Heart left ventricle (tissue), 16 donors: ENCODE results near the gene CHCHD6. TPM values are rescaled to one million over a fixed set of nuclear protein-coding genes. Genes with fewer than 3 reads are reported as not detected.

Experiments
- ATAC-seq, 4 donors: fragments of 200-7000 bp; cut with Tn5 transposase; one replicate each; pipeline ENCODE4 v1.9.1; 2020 to 2022; ENCODE audit warnings: moderate library complexity in 4 of 4, mild to moderate bottlenecking in 3 of 4, moderate number of reproducible peaks in 1 of 4
- DNase-seq, 5 donors: peaks; one replicate each; pipeline ENCODE4 v3.0.0-alpha.2; 2020
- H3K27ac ChIP-seq, 12 donors: fragments of 200-600 bp; sonication (generic) in 4 of 12; one replicate each; pipeline versions ENCODE4 v1.5.0 to v1.8.0; 2016 to 2022; ENCODE audit warnings: mild to moderate bottlenecking in 2 of 12
- H3K27me3 ChIP-seq, 9 donors: fragments of 200-600 bp; sonication (generic) in 2 of 9; one replicate each; pipeline versions ENCODE4 v1.5.1 to v1.8.0; 2016 to 2022; ENCODE audit warnings: mild to moderate bottlenecking in 3 of 9
- H3K36me3 ChIP-seq, 9 donors: fragments of 200-600 bp; sonication (generic) in 2 of 9; one replicate each; pipeline versions ENCODE4 v1.5.0 to v1.8.0; 2018 to 2022; ENCODE audit warnings: mild to moderate bottlenecking in 2 of 9
- H3K4me1 ChIP-seq, 12 donors: fragments of 200-600 bp; sonication (generic) in 4 of 12; one replicate each; pipeline versions ENCODE4 v1.5.0 to v1.8.0; 2016 to 2022; ENCODE audit warnings: mild to moderate bottlenecking in 3 of 12
- H3K4me3 ChIP-seq, 12 donors: fragments of 200-600 bp; sonication (generic) in 4 of 12; one replicate each; pipeline versions ENCODE4 v1.5.0 to v1.8.0; 2017 to 2022; ENCODE audit warnings: mild to moderate bottlenecking in 9 of 12, moderate library complexity in 4 of 12
- H3K9me3 ChIP-seq, 12 donors: fragments of 200-600 bp; sonication (generic) in 4 of 12; one replicate each; pipeline versions ENCODE4 v1.5.0 to v1.8.0; 2016 to 2022; ENCODE audit warnings: mild to moderate bottlenecking in 1 of 12
- POLR2A ChIP-seq, 2 donors: fragments of 450-650 bp; IDR thresholded peaks; one replicate each; pipeline ENCODE4 v1.6.1; 2017; ENCODE audit warnings: antibody characterized with exemption in 2 of 2, mild to moderate bottlenecking in 2 of 2, moderate library complexity in 2 of 2
- WGBS, 4 donors: extraction: QIAGEN DNeasy Blood & Tissue Kit in 2 of 4; methylation state at CpG; one replicate each; pipeline versions ENCODE4 v1.1.5 to v1.1.7; 2013 to 2018; 5-methylcytosine and 5-hydroxymethylcytosine counted together
- intact Hi-C, 10 donors: fragments of 100-400 bp; cut with DNase I; formaldehyde crosslinking; loops; one replicate each; pipeline versions ENCODE4 v1.11.1 to v1.14.2; 2022
- polyA plus RNA-seq, 2 donors: library from polyadenylated mRNA; stranded (reverse); fragments of 200-250 nt; gene quantifications; one replicate each; pipeline ENCODE4 v1.2.3, GENCODE V29; 2013
- total RNA-seq, 9 donors: library from RNA; depleted of rRNA in 2 of 9; stranded (reverse); fragments of >200 nt in 2 of 9; fragmentation: NEBNext Ultra II Directional in 3 of 9; extraction: Animal tissue kit (Norgen Biotek cat#: 25700) in 3 of 9; gene quantifications; one replicate each; pipeline versions ENCODE4 v1.1.0 to v1.2.4, GENCODE V29; 2016 to 2023
- TF ChIP-seq, protein P1 (sequence below), 12 donors: fragments of 200-600 bp; sonication (generic) in 4 of 12; IDR thresholded peaks; one replicate each; pipeline versions ENCODE4 v1.5.0 to v1.8.0; 2018 to 2022; ENCODE audit warnings: antibody characterized with exemption in 12 of 12, mild to moderate bottlenecking in 5 of 12
- donor health status: ischemic (EF 13 %, LVEDD 7.1; RV severe dilation, severe dysfunction).
- donor health status: healthy with polysubstance abuse.
- donor health status: DM: no; HTN: yes; CAD: no.
- donor health status: DM: no; HTN: no; CAD: no.
- donor health status: ischemic (EF 25% LVEDD 6.9; RV normal size, moderate dysfunction).
- donor health status: ischemic (EF 25% LVEDD 5.7; RV mildly dilated, moderate dysfunction).
- donor health status: healthy.
- donor health status: DM: yes; HTN: yes; CAD: no.
- donor health status: ischemic (EF 35%, LVEDD 5.7; RV mildly dilated, moderate dysfunction).
- donor health status: nonischemic (EF 11% LVEDD 7.7; RV severe dilation, severe dysfunction).
- donor health status: DM: yes; HTN: yes; CAD: no.
- donor health status: PGD.
- donor health status: ischemic (EF 29% LVEDD 5.4; RV normal size, mild dysfunction).
- donor health status: nonischemic (EF 23%, LVEDD 6.1; RV moderate dilation, normal function).

Gene CHCHD6
- total and polyA plus RNA-seq, 11 donors: 7.7 to 29.3 (median 11.6) TPM

DNA sequence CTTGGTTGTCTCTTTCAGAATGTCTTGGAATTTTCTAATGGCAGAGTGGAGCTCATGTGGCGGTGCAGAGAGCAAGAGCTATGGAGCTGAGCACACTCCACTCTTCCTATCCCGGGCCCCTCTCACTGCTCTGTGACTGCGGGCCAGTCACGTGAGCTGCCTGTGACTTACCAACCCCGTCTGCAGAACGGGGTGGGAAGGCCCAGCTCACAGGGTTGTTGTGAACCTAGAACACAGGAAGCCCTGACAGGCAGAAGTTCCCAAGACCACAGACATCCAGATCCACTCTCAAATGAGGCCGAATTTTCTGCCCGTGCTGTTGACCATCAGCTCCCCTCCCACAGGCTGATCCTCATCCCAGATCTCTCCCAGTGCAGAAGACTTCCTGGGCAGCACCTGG lies 243.4 kb downstream of the CHCHD6 start:
- Histone ChIP-seq H3K27ac (no peak overlapping the region), H3K36me3 (no peaks in the 10 kb centered on the region), H3K4me3 (no peak overlapping the region), H3K4me1 (peaks cover 0 to 13% (median 4%) of the 10 kb centered on the region in 12 donors), H3K9me3 (no peaks in the 10 kb centered on the region), H3K27me3 (no peaks in the 10 kb centered on the region)
- intact Hi-C loops: no loop called here
- 68 to 79% (median 73%) methylated on average over 8 of the region's 8 CpGs for WGBS, 4 donors
- ATAC-seq (peak in 1 of 4 donors; percentile 42), DNase-seq (peak in 2 of 5 donors; percentile 20 to 28)
- TF ChIP-seq POLR2A (IDR thresholded peaks at IDR 0.05): no peak
- TF ChIP-seq, protein P1, sequence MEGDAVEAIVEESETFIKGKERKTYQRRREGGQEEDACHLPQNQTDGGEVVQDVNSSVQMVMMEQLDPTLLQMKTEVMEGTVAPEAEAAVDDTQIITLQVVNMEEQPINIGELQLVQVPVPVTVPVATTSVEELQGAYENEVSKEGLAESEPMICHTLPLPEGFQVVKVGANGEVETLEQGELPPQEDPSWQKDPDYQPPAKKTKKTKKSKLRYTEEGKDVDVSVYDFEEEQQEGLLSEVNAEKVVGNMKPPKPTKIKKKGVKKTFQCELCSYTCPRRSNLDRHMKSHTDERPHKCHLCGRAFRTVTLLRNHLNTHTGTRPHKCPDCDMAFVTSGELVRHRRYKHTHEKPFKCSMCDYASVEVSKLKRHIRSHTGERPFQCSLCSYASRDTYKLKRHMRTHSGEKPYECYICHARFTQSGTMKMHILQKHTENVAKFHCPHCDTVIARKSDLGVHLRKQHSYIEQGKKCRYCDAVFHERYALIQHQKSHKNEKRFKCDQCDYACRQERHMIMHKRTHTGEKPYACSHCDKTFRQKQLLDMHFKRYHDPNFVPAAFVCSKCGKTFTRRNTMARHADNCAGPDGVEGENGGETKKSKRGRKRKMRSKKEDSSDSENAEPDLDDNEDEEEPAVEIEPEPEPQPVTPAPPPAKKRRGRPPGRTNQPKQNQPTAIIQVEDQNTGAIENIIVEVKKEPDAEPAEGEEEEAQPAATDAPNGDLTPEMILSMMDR (IDR thresholded peaks at IDR 0.05): no peak

DNA sequence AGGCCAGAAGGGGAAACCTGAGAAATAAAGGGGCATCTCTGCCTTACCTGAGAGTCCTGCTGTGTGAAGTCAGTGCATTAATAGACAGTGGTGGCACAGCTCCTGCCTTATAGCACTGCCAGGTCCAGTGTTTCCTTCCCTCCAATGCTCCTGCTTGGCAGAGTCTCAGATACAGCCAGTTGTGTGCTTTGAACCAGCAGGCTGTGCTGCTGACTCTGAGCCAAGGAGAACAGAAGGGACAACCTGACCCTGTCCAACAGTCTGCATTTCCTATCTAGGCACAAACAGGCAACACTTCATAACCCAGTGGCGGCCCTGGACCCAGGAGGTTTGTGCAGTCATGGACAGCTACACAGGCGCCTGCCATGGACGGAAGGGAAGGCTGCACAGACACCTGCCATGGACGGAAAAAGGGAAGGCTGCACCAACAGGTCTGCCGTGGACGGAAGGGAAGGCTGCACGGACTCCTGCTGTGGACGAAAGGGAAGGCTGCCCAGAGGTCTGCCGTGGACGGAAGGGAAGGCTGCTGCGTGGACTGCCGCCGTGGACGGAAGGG lies 245.0 kb downstream of the CHCHD6 start:
- no peak for TF ChIP-seq POLR2A (IDR thresholded peaks at IDR 0.05)
- TF ChIP-seq, protein P1 (IDR thresholded peaks at IDR 0.05): no peak
- DNase-seq (peak in 4 of 5 donors; percentile 46 to 75 (median 62)), ATAC-seq (peak; percentile 82 to 93 (median 88))
- H3K36me3 ChIP-seq: no peaks in the 10 kb centered on the region
- WGBS, 4 donors: 74 to 87% (median 82%) methylated on average over 12 to 14 of the region's 14 CpGs
- H3K4me1 ChIP-seq: peaks cover 0 to 13% (median 4%) of the 10 kb centered on the region in 12 donors
- intact Hi-C loops: no loop called here
- no peak overlapping the region for H3K4me3 ChIP-seq
- no peaks in the 10 kb centered on the region for H3K27me3 ChIP-seq
- H3K9me3 ChIP-seq: no peaks in the 10 kb centered on the region
- H3K27ac ChIP-seq: no peak overlapping the region

DNA sequence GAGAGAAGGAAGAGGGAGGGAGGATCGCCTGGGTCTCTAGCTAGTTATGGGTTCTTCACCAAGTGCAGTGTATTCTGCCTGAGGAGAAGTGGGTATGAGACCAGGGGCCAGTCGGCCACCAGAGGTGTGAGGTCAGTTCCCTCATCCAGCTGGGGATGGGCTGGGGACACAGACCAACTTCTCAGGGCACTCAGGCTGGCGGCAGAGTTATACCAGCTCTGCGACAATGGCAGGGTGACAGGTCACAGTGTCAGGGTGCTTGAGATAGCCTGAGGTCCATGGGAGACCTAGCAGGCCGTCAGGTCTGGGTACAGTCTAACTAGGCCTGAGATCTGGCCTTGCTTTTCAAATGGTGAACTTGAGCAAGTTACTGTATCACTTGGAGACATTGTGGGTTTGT lies 247.5 kb downstream of the CHCHD6 start:
- no peaks in the 10 kb centered on the region for H3K9me3 ChIP-seq
- WGBS, 4 donors: 94 to 97% (median 96%) methylated on average over 5 of the region's 5 CpGs
- H3K27me3 ChIP-seq: no peaks in the 10 kb centered on the region
- DNase-seq (peak in 1 of 5 donors; percentile 1), ATAC-seq (no peak)
- no peak overlapping the region for H3K4me3 ChIP-seq
- intact Hi-C loops: no loop called here
- peaks cover 0 to 13% (median 4%) of the 10 kb centered on the region in 12 donors for H3K4me1 ChIP-seq
- TF ChIP-seq, protein P1 (IDR thresholded peaks at IDR 0.05): no peak
- no peak for TF ChIP-seq POLR2A (IDR thresholded peaks at IDR 0.05)
- no peak overlapping the region for H3K27ac ChIP-seq
- no peaks in the 10 kb centered on the region for H3K36me3 ChIP-seq

DNA sequence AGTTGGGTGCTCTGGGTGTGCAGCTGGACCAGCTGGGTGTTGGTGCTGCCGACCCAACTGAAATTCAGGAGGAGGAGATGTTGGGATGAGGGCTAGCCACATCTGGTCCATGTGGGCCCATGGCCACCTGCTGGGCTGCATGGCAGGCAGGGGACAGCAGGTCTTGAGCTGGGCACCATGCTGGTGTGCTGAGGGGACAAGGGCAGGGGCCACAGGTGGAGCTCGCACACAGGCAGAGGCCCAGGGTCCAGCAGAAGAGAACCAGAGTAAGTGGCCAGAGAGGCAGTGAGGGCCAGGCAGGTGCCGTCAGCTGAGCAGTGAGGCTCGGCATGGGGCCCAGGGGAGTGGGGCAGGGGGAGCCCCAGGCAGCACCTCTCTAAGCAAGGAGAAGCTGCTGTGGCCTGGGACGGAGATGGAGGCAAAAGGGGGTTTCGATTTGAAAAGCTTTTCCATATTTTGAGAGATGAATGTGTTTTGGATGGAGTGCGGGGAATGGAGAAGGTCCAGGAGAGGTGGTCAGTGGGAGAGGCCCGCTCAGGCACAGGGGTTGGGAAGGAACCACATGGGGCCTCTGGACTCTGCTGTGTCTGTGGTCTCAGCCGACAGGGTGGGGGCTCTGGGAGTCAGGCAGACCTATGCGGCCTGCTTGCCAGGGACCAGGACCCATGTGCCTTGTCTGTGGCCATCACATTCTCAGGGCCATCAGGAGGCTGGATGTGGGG lies 248.4 kb downstream of the CHCHD6 start:
- ATAC-seq: no peak

More for the DNA sequence above, 248.4 kb downstream of the CHCHD6 start:
- no peaks in the 10 kb centered on the region for H3K36me3 ChIP-seq
- no peaks in the 10 kb centered on the region for H3K9me3 ChIP-seq
- H3K4me3 ChIP-seq: no peak overlapping the region
- peaks cover 0 to 13% (median 4%) of the 10 kb centered on the region in 12 donors for H3K4me1 ChIP-seq
- DNase-seq: peak in 1 of 5 donors; percentile 9
- H3K27ac ChIP-seq: no peak overlapping the region
- intact Hi-C loops: no loop called here
- TF ChIP-seq POLR2A (IDR thresholded peaks at IDR 0.05): no peak
- TF ChIP-seq, protein P1 (IDR thresholded peaks at IDR 0.05): no peak
- no peaks in the 10 kb centered on the region for H3K27me3 ChIP-seq
- WGBS, 4 donors: 97 to 99% (median 97%) methylated on average over 10 of the region's 10 CpGs
